HG02759 (cell line): ENCODE data around the gene NSMF.

ENCODE experiments used
- ATAC-seq: cut with Tn5 transposase; IDR thresholded peaks from one replicate; pipeline ENCODE4 v1.9.1; 2021; ENCODE audit warnings: mild to moderate bottlenecking, moderate library complexity; ENCODE audit not compliant: unreplicated experiment

The NSMF gene

DNA sequence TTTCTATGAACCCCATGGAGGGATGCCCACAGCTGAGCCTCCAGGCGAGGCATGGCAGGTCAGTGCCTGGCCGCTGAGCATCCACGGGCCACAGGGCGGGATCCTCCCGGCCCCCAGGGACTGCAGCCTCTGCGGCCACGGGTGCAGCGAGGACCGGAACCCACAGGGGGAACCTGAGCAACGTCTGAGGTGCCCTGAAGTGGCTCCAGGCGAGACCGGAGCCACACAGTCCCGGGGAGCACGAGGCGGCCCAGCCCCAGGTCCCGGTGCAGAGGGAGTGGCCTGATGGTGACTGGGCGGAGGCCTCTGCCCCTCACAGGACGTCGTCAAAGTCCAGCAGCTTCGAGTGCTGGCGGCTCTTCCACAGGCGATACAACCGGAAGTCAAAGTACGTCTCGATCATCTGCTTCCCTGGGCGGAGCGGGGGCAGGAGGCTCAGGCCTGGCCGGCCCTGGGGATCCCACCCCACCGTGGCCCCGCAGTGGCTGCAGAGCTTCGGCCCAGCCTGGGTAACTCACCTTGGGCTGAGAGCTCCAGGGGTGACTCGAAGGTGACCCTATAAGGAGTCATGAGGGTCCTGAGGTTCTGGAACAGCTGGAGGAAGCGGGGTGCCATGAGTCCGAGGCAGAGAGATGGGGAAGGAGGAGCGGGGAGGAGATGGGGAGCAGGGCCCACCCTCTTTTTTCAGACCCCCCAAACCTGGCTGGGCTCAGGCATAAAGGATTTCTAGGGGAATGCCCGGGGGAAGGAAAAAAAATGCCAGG, 9.9 kb downstream of the NSMF start:
- no peak for ATAC-seq

DNA sequence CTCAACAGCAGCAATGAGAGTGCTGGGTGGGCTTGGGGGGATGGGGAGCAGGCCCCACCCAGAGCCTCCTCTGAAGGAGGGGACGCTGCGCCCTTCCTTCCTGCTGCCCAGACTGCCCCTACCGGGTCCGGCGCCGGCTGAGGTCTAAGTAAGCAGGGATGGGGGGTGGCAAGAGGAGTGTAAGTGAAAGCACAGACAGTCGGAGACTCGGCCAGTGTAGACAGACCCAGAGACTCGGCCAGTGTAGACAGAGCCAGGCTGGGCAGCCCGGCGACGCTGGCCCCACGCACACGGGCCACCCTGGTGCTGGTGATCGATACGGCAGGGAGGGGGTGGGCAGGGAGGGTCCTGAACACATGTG, 10.6 kb downstream of the NSMF start:
- no peak for ATAC-seq

DNA sequence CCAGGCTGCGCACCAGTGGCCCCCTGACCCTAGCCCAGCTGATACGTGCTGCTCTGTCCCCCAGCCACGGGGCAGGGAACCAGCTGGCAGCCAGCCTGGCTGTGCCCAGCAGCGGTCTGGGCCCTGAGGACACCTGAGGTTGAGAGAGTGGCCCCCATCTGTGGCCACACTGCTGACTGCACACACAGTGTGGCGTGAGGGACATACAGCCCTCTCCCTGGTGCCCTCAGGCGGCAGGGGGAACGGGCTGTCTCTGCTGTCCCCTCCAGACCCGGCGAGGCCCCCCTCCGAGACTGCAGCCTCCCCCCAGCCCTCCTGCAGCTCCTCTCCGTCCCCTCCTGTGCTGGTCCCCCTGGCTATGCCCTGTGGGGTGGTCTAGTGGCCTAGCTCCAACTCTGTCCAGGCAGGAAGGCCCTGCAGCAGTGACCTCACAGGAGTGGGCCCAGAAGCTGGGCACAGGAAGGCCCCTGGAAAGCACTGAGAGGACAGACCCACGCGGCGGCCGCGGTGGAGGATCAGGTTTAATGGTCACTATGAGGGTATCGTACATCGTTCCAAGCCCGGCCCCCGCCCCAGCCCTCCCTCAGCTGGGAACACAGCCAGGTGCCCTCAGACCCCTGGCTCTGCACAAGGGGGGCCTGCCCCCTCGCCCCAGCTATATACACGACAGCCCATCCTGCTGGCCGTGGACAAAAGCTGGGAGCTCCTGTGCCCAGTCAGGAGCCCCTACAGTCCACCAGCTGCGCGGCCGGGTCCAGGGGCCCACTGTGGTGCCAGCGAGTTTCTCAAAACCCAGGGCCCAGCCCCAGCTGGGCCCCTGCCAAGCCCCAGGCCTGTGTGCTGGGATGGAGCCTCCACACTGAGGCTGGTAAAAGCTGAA, 11.2 kb downstream of the NSMF start:
- ATAC-seq = no peak

DNA sequence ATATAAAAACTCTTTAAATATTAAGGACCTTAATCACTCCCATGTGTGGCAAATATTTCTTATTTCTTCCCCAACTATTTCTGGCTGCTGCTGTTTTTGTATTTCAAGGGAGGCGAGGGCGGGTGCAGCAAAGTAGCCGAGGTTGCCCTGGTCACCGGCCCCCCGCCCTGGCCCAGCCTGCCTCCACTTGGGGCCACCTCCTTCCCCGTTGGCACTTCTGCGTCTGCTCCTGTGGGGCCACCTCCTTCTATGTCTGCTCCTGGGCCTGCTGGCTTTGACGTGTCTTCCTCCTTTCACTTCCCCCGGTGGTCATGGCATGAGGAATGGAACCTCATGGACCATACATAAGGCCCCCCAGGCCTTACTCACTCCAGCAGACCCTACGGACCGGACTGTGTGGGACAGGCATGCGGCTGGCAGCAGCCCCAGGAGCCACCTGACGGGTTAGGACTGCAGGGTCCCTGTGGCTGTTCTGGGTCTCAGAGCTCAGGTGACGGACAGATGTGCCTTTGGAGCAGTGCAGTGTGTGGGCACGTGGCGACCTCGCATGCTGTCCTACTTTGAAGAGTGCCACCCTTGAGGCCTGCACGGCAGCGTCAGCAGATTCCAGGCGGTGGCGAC, 12.2 kb downstream of the NSMF start:
- ATAC-seq = no peak

DNA sequence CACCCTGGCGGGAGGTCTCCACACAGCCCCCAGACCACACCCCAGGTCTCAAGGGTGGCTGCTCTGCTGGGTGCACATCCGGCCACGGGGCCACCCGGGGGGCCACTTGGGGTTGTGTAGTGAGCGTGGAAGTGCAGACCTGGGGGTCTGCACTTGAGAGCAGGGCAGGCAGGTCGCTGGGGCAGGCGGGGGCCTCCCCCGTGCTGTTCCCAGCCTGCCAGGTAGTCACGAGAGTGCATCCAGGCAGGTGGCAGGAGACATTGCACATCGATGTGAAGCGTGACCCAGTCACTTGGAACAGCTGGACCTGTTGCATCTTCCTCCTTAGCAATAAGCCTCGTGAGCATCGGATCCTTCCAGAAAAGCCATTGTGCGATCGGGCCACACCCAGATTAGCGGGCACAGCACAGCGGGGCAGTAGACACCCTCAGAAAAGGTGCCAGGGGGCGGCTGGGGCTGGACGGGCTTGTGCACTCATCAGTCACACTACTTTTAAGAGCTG, 13.2 kb downstream of the NSMF start:
- ATAC-seq = no peak

DNA sequence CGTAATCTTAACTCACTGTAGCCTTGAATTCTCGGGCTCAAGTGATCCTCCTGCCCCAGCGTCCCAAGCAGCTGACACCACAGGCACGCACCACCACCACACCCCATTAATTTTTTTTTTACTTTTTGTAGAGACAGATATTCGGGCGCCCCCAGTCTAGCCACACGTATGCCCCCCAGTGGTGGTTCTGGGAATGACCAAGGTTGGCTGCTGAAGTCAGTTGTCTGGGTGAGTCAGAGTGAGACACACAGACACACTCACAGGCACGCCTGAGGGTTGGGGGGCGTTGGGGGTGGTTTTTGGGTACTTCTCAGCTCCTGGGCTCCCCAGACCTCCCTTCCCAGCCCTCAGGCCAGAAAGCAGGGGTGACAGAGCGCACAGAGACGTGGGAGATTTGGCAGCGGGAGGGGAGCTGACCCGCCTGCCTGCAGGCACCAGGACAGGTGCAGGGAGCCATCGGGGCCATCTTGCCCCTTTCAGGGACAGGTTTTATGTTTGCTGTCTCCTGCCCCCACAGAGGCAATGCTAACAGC, 13.8 kb downstream of the NSMF start:
- no peak for ATAC-seq

DNA sequence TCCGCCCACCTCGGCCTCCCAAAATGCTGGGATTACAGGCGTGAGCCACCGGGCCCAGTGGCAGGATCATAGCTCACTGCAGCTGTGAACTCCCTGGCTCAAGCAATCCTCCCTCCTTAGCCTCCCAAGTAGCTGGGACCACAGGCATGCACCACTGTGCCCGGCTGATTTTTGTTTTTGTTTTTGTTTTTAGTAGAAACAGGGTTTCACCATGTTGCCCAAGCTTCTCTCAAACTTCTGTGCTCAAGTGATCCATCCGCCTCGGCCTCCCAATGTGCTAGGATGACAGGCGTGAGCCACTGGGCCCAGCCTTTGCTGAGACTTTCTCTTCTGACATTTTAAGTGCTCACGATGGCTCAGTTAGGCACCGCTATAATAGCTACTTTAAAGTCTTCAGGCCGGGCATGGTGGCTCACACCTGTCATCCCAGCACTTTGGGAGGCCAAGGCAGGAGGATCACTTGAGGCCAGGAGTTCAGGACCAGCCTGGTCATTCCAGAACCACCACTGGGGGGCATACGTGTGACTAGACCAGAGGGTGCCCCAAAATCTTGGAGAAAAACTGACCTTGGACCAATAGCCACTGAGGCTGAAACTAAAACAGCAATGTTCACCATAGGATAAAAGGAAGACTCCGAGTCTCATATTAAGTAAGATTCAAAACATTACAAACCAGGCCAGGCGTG, 14.9 kb downstream of the NSMF start:
- ATAC-seq = no peak

DNA sequence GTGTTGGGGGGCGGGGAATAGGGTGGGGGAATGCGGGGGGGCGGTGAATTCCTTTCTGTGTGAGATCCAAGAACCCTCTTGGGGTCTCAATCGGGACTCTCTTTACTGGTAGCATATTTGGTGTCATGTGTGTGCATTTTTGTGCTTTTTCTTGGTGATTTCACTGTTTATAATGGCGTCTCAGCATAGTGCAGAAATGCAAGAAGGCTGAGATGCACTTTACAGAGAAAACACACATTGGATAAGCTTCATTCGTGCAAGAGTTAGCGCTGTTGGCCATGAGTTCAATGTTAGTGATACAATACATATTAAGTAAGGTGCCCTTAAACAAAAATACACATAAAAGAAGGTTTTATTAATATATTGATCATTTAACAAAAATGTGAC, 17.2 kb downstream of the NSMF start:
- ATAC-seq = no peak

DNA sequence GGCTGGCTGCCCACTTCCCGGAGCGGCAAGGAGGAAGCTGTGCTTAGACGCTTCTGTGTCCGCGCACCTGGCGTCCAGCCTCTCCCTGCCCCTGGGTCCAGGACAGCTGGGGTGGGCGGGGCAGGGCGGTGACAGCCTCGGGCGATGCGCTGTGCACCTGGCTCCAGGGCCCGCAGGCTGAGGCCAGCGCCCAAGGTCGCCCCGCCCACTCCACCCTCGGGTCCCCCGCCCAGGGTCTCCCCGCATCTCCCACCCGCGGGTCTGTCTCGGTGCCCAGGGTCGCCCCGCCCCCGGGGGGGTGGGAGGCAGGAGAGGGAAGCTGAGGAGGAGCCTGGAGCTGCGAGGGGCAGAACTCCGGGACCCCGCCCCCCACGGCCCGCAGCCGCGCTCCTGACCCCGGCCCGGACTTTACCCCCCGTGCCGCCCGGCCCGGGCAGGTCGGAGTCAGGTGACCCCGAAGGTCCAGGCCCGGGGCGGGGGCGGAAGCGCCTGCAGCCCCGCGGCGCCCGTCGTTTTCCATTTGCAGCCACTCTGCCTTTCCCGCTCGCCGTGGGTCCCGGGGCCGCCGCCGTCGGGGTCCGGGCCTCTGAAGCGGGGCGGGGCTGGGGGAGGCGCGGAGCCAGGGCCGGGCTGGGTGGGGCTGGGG, 17.7 kb downstream of the NSMF start, which contains the start of gene ENTPD8:
Gene ENTPD8 (minus strand): TSS at position 69 of the 646 bp plus-strand sequence. CDS start 3,072 bp downstream, outside the sequence.
- ATAC-seq = no peak

DNA sequence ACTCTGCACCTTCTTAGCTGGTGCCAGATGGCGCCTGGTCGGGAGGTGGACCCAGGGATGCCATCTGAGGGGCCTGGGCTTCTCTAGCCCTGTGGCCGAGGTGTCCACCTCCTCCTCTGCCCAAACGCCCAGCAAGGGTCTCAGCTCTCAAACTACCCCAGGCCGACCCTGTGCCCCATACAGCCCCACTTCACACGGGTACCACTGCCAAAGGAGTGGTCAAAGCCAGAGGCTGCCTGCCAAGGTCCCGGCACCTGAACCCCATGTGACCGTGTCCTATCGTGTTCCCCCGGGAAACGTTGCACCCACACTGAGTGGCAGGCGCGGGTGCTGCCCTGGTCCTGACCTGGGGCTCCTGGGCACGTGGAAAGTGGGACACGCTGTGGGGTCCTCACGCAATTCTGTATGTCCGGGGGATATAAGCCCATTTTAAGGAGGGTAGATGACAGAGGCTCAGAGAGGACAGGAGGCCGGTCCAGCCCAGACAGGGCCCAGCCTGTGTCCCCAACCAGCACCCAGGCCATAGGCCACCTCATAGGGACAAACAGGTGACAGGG, 19.9 kb downstream of the NSMF start:
- no peak for ATAC-seq

DNA sequence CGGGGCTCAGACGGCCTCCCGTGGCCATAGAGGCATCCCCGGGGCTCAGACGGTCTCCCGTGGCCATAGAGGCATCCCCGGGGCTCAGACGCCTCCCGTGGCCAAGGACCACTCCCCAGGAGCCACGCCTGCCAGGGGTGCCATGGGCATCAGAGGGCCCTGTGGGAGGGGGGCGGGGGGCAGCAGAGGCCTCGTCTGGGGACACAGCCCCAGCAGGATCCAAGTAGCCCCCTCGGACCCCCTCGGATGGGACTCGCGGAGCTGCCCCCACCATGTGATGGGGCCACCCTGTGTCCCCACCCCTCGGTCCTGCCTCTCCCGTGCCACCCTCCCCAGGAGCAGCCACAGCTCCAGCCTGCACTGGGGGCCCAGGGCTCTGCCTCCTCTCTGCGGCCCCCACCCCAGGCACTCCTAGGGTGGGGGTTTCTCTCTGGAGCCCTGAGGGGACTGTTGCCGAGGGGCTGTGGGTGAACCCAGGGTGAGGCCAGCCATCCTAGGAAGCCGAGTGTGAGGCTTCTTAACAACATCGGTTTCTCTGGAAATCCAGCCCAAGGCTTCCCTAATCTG, 20.5 kb downstream of the NSMF start:
- no peak for ATAC-seq

DNA sequence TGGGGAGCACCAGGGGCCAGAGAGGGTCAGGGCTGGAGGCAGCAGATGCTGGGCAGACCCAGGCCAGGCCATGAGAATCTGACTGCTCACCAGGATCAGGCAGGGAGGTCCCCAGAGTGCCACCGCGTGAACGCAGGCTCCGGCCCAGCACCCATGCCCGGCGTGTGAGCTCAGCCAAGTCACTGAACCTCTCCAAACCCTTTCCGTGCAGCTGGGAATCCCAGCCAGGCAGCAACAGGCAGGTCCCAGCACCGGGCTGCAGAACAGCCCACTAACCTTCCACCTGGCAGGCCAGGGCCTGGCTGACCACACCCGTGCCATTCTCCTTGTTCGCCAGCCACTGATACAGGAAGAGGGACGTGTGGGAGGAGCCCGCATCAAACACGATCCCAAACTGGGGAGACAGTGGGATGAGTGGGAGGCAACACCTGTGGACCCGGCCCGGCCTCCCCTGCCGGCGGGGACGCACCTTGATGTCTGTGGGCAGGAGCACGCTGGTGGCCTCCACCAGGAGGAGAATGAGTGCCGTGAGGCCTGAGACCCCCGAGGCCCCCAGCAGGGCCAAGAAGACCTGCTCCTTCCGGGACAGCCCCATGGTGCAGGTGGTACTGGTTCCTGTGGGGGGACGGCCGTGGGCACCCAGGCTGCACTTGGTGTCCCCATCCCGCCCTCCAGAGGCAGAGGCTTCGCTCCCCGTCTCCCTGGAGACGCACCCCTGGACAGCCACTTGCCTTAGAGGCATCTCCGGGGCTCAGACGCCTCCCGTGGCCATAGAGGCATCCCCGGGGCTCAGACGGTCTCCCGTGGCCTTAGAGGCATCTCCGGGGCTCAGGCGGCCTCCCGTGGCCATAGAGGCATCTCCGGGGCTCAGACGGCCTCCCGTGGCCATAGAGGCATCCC, 21.2 kb downstream of the NSMF start:
- no peak for ATAC-seq

DNA sequence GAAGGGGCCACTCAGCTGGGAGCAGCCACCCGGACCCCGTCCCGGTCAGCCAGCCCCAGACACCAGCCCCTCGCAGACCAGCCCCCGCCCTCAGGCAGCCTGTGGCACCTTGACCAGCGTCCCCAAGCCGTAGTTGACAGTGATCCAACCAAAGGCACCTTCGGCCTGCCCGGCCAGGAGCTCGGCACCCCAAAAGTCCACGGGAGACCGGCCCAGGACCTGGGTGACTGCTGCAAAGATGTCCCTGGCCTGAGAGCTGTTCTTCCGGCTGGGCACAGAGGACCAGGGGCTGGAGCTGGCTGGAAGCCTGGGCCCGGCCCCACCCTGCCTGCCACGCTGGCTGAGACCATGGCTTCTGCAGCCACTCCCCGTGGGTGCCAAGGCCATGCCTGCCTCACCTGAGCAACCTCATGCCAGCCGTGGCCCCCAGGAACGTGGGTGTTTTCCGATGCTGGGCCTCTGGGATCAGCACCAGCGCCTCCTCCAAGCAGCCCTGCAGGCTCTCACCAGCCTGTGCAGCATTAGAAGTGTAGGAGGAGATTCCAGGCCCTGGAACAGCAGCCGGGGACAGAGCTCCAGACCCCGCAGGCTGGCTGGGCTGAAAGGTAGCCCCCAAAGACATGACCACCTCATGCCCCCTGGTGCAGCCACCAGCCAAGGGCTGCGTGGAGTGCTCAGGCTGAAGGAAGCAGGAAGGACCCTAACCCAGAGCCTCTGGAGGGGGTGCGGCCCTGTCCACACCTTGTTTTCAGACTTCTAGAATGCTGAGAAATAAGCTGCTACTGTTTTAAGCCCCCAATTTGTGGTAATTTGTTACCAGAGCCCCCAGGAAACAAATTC, 22.2 kb downstream of the NSMF start:
- ATAC-seq = no peak

DNA sequence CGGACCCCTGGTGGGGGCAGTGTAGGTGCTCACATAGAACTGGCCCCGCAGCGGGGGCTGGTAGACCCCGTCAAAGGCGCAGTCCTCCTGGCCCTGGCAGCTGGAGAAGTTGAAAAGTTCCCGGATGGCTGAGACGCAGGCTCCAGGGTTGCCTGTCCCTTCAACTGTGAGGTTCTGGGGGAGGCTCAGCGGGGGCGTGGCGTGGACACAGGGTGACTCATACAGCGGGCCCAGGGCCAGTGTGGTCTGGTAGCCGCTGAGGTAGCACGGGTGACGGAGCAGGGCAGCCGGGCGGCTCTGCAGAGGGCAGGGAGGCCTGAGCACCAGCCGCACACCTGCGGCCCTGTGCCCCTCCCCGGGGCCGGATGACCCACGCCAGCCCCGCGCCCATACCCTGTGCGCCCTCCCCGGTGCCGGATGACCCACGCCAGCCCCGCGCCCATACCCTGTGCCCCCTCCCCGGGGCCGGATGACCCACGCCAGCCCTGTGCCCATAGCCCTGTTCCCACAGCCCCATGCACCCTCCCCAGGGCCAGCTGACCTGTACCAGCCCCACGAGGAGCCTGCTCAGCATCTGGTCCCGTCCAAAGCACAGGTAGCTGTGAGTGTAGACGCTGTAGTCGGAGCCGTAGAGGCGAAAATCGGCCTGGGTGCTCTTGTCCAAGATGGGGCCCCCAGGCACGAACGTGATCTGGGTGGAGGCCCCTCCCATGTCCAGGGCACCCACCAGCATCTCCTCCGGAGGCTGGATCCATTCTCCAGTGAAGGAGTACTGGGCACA, 23.0 kb downstream of the NSMF start:
- no peak for ATAC-seq

DNA sequence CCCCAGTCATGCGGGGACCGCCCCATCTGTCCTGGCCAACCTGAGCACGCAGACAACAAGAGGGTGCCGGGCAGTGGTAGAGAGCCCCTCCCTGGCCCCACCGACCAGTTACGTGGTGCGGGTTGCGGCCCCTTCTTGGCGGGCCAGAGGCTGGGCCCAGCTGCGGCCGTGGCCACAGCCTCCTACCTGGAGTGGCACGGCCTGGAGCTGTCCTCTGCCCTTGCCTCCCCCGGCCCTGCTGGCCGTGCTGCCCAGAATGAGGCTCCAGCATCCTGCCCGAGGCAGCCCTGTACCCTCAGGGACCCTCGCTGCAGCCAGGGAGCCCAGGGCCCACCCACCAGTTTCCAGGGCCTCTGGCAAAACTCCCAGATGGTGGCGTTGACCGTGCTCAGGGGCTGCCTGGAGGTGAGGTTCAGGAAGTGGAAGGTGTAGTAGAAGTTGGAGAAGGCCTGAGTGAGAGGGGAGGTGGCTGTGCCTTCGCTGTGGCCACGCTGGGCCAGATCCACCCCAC, 23.7 kb downstream of the NSMF start:
- no peak for ATAC-seq

DNA sequence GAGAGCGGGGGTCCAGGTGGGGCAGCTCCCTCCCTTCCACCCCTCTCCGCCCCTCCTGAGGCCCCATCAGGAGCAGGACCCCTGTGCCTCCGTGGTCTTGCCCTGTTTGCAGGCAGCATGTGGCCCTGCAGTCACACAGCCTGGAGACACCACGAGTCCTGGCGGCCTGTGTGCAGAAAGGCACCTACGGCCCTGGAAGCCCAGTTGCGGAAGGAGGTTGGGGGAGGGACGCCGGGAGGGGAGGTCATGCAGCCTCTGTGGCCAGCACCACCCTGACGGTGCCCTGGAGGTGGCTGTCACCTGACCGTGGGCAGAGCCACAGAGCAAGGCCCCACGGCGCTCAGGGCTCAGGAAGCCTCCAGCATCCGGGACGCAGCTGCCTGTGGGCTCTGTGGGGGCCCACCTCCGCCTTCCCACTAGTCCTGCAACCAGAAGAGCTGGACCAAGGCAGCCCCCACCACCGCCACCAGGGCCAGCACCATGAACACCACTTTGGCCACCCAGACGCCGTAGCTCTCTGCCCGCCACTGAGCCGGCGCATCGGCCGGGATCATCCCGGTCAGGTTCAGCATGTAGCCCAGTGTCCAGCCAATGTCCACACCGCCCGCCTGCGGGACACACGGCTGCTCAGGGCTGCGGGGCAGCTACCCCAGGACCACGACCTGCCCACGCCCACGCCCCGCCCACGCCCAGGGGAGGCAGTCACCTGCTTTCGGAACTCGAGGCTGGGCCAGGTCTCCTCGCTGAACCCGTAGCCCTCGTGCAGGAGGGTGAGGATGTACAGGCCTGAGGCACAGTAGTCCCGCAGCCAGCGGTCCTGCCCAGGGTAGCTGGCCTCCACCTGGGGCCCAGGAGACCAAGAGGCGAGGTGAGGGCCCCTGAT, 24.4 kb downstream of the NSMF start:
- no peak for ATAC-seq
